ENCODE measurements around the gene LRRC58.

DNA sequence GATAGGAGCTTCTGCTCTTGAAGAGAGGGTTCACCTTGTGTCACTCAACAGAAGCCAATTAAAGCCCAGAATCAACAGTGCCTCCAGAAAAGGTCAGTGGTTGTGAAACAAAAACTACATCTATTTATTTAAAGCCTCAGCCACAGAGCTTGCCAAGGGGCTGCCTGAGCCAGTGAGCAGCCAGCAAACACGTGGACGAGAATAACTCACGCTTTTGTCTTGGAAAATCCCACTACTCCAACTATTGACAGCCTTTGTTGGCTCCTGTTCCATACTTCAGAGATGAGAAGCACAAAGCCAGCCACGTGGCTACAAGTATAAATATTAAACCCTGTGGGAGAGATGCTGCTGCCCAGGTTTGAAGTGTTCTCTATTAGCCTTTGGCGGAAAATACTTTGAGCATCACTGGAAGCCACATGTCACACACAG, 74.4 kb downstream of the LRRC58 start:
- TF ChIP-seq, protein P1, sequence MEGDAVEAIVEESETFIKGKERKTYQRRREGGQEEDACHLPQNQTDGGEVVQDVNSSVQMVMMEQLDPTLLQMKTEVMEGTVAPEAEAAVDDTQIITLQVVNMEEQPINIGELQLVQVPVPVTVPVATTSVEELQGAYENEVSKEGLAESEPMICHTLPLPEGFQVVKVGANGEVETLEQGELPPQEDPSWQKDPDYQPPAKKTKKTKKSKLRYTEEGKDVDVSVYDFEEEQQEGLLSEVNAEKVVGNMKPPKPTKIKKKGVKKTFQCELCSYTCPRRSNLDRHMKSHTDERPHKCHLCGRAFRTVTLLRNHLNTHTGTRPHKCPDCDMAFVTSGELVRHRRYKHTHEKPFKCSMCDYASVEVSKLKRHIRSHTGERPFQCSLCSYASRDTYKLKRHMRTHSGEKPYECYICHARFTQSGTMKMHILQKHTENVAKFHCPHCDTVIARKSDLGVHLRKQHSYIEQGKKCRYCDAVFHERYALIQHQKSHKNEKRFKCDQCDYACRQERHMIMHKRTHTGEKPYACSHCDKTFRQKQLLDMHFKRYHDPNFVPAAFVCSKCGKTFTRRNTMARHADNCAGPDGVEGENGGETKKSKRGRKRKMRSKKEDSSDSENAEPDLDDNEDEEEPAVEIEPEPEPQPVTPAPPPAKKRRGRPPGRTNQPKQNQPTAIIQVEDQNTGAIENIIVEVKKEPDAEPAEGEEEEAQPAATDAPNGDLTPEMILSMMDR (IDR thresholded peaks at IDR 0.05): no peak
- no peak for TF ChIP-seq POLR2A (IDR thresholded peaks at IDR 0.05)
